GM19351 (cell line): Measurements from ENCODE around the gene RAB18.
A peak's percentile ranks its signal among the peaks of the same experiment; 100 is the strongest.
"Not testable (repeated sequence)": the region's sequence is repeated elsewhere in the genome, so short reads cannot be mapped to it uniquely, and the experiment has no call there.

Experiments
- ATAC-seq: cut with Tn5 transposase; IDR thresholded peaks from one replicate; pipeline ENCODE4 v1.9.1; 2021; ENCODE audit warnings: mild to moderate bottlenecking, moderate library complexity; ENCODE audit not compliant: unreplicated experiment

RAB18 gene

DNA sequence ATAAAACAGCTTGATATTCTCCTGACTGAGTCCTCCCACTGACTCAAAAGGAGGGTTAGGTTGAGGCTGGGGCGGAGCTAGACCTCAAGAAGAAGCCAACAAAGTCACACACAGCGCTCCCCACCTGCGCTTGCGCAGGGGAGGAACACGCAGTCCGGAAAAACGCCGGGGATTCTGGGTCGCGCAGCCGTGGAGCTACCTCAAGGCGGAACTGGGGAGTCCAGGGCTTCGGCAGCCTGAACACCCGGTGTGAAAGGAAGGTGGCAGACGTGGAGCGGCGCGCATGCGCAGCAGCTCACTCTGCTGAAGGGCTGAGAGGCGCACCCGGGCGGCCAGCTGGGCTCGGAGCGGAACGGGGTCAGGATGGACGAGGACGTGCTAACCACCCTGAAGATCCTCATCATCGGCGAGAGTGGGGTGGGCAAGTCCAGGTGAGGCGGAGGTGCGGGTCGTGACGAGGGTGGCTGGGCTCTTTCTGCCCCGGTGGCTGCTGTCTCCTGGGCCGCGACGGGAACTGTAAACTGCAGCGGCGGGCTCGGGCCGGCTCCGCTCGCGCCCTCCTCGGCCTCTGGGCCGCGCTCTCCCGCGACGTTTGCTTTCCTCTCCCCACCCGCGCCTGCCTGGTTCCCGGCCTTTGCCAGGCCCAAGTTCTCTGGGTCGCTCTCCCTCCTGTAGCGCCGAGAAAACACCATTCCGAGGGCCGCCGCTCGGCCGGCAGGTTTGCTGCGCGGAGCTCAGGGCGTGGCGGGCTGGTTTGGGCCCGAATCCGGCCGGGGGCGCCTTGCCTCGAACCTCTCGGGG lies at the start of gene RAB18:
Gene RAB18, plus strand, starts transcription at position 298 of the 801 bp plus-strand sequence. Its CDS starts 66 bp downstream, at position 364.
- ATAC-seq: peak; percentile 94

DNA sequence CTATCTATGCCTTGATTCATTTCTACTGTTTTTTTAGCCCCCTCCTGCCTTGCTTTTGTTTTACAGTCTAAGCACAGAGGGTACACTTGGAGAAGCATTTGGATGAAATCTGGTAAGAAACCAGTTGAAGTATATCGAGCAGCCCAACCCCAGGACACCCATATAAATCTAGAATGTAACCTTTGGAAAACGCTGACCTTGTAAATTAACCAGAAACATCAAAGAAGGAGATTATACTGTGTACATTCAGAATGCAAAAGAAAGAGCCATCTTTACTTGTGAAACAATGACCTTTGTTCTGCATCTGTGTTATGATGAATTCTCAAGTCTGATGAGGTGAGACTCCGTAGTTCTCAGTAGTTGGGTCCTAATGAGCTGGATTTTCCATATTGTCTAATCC lies 49.3 kb upstream of the RAB18 start:
- no peak for ATAC-seq

DNA sequence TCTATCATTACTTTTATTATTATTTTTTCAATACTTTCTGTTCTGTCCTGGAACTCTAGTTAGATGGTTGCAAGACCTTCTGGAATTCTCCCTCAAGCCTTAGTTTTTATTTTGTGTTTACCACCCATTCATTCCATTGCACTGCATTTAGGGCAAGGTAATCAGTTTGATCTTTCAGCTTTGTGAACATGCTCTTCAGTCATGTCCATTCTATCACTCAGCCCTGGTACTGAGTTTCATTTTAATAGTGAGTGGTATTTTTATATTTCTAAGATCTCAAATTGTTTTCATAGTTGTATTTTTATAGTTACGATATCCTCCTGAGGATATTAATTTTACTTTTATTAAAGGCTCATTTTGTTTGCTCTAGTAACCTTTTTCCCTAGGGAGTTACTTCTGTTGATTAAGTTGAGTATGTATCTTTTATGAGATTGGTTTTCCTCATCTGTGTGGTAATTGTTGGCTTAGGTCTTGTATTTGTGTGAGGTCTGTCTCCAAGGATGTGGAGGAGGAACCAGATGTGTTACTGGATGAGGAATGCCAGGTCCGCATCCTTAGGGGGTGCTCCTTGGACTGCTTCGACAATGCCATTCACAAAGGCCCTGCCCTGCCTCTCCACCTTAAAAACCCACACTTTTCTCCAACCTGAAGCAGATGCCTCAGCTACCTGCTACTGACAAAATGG lies 46.7 kb upstream of the RAB18 start:
- ATAC-seq: no peak

DNA sequence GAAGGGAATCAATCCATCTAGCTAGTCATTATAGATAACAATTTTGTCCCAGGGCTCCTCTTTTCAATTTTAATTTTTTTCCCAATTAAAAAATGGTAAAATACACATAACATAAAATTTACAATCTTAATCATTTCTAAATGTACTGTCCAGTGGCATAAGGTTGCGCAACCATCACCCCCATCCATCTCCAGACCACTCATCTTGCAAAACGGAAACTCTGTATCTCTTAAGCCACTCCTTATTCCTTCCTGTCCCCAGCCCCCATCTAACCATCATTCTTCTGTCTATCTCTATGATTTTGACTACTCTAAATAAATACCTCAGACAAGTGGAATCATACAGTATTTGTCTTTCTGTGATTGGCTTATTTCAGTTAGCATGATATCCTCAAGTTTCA lies 46.1 kb upstream of the RAB18 start:
- no peak for ATAC-seq

DNA sequence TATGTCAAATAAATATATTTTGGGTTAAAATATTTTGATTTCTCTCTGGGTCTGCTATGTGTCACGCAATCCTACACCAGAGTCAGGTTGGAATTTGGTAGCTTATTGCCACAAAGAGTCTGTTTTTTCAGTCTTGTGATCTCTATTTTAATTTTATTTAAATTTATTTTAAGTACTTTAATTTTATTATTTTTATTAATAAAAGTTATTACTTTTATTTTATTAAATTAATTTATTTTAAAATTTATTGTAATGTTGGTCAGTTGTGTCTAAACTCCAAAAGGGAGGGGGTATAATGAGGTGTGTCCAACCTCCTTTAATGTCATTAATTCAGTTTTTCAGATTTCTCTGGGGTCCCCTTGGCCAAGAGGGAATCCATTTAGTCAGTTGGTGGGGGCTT lies 42.8 kb upstream of the RAB18 start:
- no peak for ATAC-seq

DNA sequence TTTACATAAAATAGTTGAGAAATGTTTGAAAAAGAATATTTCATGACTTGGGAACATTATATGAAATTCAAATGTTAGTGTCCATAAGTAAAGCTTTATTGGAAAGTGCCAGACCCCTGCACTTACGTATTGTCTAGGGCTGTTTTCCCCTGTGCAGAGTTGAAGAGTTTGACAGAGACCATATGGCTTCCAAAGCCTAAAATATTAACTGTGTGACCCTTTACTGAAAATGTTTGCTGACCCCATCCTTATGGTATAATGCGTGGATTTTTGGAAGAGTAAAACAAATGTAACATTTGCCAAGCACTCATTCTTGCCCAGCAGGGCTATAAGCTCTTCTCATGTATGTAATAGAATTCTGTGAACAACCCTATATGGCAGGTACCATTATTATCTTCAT lies 40.1 kb upstream of the RAB18 start:
- no peak for ATAC-seq

DNA sequence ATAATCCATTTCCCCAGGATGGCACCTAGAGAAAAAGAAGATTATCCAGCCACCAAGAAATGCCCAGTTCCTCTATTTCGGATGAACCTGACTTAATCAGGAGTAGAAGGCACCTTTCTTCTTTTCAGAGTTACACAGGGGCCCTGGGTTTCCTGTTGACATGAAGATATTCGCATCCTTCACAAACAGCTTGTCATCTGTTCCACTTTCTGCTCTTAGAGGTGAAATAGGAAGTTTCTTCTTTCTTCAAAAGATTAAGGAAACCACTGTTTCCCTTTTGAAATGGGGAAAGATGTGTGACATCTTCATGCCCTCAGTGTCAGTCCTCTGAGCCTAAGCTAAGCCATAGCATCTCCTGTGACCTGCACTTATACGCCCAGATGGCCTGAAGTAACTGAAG lies 39.1 kb upstream of the RAB18 start:
- peak; percentile 83 for ATAC-seq

DNA sequence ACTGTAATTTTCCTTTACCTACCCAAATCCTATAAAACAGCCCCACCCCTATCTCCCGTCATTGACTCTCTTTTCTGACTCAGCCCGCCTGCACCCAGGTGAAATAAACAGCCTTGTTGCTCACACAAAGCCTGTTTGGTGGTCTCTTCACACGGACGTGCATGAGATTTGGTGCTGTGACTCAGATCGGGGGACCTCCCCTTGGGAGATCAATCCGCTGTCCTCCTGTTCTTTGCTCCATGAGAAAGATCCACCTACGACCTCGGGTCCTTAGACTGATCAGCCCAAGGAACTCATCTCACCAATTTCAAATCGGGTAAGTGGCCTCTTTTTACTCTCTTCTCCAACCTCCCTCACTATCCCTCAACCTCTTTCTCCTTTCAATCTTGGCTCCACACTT lies 38.5 kb upstream of the RAB18 start:
- ATAC-seq: not testable (repeated sequence)

DNA sequence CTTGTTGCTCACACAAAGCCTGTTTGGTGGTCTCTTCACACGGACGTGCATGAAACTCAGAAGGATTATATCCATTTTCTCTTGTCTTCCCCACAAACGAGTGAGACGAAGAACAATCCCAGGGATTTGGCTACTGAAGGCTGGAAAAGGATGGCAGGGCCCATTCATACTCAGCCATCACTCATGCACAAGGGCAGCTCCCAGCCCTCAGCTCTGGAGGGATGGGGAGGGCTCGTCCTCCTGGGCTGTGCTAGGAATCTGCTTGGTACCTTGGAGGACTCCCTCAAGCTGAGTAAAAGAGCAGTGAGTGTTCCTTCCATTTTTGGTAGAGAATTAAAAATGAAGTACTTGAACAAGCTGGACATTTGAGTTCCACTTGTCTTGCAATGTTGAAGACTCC lies 33.2 kb upstream of the RAB18 start:
- no peak for ATAC-seq

DNA sequence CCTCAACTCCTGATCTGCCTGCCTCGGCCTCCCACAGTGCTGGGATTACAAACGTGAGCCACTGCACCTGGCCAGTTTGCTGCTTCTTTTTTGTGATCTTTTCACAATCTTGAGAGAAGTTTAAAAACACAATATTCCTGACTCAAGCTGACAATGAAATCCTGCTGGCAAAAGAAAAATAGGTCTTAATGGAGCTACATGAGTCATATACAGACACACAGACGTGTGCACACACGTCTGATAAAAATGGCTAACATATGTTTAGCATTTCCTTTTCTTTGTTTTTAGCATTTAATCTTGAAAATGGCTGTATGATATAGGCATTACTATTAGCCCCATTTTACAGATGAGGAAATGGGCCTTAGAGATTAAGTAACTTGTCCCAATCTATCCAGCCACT lies 29.4 kb upstream of the RAB18 start:
- no peak for ATAC-seq

DNA sequence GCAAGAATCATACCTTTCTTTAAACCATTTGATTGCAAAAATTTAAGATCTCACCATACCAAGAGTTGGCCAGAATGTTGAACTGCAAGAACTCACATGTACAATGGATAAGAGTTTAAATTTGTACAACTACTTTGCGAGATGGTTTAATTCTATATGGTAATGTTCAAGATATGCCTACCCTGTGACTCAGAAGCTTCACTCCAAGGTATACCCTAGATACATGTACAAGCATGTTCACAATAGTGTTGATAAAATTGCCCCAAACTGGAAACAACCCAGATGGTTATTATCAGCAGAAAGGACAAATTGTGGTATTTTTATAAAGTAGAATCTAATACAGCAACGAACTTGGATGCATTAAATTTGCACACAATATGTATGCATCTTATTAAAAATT lies 25.1 kb upstream of the RAB18 start:
- ATAC-seq: no peak

DNA sequence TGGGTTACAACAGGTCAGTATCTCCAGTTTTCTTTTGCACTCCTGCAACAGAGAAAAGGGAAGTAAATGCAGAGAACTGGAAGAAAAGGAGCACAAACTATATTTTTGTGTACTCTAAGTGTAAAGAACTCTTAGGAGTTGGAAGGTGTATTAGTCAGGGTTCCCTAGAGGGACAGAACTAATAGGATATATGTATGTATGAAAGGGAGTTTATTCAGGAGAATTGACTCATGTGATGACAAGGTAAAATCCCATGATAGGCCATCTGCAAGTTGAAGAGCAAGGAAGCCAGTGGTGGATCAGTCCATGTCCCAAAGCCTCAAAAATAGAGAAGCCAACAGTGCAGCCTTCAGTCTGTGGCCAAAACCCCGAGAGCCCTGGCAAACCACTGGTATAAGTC lies 22.6 kb upstream of the RAB18 start:
- ATAC-seq: no peak

DNA sequence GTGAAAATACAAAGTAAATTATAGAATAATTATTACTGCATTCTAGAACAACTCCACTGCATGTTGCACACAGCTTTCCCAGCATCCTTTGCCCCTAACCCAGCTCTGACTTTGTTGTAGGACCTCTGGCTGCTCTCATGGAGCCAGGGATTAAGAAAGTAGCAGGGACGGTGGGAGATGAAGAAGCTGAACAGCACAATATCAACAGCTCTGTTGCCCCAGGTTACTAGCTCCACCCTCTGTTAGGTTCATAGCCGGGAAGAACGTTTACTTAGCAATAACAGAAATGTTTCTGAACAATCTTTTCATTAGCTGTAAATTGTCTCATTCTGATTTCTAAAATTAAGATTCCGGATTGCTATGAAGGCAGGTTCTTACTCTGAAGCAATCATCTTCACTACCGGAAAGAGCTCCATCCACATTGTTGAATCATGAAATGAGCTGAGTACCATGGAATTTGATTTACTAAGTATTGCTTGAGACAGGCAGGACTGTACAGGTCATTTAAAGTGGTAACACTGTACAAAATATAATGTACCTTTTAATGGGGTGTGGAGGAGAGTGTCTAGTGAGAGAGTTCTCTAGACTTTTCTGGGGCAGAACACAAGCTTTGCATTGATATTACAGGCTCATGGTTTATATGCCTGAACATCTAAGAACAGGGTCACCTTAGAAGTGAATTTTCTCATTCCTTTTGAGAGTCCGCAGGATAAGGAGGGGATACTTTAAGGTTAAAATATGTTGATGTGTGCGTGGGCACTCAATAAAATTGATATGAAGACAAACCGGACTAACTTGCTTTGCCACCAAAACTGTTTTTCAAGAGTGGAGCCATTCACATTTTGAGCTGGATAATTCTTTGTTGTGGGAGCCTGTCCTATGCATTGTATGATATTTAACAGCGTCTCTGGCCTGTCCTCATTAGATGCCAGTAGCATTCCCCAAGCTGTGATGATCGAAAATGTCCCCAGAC lies 20.8 kb upstream of the RAB18 start:
- ATAC-seq: no peak

DNA sequence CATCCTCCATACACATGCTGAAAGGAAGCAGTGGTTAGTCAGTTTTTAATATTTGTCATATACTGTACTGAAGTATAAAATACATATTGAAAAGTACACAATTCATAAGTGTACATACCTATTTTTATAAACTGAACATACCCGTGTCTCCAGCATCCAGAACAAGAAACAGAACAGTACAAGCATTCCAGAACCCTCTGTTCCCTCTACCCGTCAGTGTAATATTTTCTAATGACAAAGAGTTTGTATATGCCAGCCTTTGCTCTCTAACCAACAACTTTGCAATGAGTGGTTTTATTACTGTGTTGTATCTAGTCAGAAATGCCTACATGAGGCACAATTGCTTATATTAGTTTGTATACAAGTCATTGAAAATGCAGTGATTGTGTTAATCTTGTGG lies 18.7 kb upstream of the RAB18 start:
- ATAC-seq: no peak

DNA sequence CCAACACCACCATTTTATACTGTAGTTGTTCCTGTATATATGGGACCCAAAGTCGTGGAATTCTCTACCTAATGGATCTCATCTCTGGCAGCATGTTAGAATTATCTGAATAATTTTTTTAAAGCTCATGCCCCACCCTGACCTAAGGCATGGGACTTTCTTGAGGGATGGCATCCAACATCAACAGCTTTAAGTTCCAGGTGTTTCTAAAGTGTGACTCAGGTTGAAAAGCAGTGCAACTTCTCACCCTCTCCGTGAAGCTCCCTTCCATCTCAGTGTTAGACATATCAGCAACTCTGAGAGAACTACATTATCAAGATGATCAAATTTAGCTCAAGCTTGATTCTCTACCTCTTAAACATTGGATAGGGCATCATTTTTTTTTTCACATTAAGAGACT lies 18.1 kb upstream of the RAB18 start:
- no peak for ATAC-seq

DNA sequence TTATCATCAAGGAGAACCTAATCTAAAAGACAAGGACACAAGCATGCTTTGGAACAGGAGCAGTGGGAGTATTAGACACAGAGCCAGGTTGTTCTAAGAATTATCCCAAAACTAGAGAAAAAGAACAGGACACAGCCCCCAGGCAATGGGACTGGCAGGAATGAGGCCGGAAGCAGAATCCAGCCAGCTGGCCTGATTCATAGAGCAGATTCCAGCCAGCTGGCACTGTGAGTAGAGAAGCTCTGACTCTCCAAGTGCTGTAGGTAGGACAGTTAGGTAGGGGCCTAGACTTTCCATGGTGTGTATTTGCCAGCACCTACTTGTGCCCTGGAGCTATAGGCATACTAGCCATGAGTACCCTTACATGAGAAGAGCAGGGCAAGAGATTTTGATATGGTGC lies 13.3 kb upstream of the RAB18 start:
- no peak for ATAC-seq

DNA sequence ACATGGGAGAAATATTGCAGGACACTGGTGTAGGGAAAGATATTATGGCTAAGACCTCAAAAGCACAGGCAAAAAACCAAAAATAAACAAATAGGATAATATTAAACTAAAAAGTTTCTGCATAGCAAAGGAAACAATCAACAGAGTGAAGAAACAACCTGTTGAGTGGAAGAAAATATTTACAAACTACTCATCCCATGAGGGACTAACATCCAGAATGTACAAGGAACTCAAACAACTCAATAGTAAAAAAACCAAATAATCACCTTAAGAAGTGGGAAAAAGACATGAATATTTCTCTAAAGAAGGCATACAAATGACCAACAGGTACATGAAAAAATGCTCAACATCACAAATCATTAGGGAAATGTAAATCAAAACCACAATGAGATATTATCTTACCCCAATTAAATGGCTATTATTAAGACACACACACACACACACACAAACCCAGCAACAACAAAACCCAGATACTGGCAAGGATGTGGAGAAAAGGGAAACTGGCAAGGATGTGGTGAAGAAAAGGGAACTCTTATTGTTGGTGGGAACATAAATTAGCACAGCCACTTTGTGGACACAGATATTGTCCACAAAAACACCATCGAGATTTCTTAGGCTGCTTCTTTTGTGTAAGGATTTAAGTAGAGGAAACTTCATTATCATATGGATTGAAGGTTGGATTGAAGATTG lies 9.8 kb upstream of the RAB18 start:
- ATAC-seq: no peak

DNA sequence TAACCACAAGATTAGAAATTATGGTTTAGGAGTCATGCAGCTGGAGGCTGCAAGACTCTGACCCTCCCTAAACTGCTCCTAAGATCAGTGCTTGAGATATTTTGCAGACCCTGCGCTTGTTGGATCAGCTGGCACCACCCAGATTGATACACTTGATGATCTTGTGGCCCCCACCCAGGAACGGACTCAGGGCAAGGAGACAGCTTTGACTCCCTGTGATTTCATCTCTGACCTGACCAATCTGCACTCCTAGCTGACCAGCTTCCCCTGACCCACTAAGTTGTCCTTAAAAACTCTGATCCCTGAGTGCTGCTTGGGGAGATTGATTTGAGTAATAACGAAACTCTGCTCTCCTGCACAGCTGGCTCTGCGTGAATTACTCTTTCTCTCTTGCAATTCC lies 8.0 kb upstream of the RAB18 start:
- ATAC-seq: no peak

DNA sequence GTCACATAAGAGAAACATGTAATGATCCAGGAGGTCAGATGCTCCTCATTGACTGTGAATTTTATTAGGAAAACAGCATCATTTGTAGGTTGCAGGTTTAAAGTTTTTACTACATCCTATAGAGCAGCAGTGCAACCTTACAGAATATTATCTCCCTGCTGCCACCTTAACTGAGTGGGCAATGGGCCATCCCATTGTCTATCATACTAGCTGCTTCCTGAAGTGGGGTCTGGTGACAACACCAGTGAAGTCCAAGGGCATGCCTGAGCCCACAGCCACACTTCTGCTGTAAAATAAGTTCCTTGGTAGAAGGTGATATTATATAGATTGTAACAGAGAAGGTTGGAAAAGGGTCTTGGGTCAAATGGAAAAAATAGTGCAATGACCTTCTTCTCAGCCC lies 4.0 kb upstream of the RAB18 start:
- no peak for ATAC-seq

DNA sequence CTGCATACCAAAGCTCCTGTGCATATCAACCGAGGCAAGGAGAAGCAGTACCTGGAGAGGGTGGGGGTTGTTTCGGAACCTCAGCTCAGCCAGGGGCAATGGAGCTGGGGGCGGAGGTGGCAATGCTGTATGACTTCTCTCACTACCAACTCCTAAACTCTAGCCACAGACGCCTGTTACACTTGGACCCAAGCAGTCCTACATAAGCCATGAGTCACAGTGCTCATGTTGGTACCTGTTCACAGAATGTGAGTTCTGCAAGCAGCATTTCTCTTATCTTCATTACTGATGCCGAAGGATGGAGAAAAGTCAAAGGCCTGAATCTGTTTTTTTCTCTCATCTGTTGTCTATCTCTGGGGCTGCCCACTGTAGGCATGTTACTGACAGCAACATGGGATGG lies 3.2 kb upstream of the RAB18 start:
- ATAC-seq: no peak

DNA sequence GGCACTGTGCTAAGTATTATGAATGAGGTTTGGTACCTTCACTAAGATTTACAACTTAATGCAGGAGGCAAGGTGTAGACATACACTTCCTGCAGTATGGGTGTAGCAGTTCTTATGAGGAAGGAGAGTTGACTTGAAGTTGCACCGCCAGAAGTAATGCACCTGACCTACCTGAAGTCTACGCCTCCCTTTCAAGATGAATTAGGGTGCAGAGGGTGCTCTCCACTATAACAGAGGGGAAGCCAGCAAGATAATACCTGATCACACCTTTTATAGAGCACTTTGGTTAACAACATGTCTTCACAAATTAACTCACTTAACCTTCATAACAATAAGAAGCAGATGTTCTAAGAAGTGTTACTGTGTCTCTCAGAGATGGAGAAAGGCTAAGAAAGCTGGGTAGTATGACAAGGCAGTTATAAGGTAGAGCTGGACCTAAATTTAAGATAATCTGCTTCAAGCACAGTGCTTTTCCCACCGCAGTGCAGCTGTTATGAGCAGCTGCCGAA lies 552 bp upstream of the RAB18 start:
- ATAC-seq: no peak
